Ascending aorta (tissue), 2 donors: Measurements from ENCODE around the gene ZMYM5. TPM values are rescaled to one million over a fixed set of nuclear protein-coding genes. Genes with fewer than 3 reads are reported as not detected.
"Not testable (repeated sequence)": the region's sequence is repeated elsewhere in the genome, so short reads cannot be mapped to it uniquely, and the experiment has no call there.

Experiments used
- DNase-seq, 2 donors: peaks; one replicate each; pipeline ENCODE4 v3.0.0-alpha.2; 2019; ENCODE audit warnings: low spot score in 2 of 2
- H3K27ac ChIP-seq, 2 donors: fragments of 200-600 bp; sonication (generic); one replicate each; pipeline ENCODE4 v1.5.1; 2016 to 2017; ENCODE audit warnings: mild to moderate bottlenecking in 1 of 2
- H3K27me3 ChIP-seq: fragments of 200-600 bp; sonication (generic); one replicate; pipeline ENCODE4 v1.5.1; 2017
- H3K36me3 ChIP-seq, 2 donors: fragments of 200-600 bp; sonication (generic); one replicate each; pipeline ENCODE4 v1.5.1; 2016
- H3K4me1 ChIP-seq, 2 donors: fragments of 200-600 bp; sonication (generic); one replicate each; pipeline ENCODE4 v1.5.1; 2016 to 2017; ENCODE audit warnings: mild to moderate bottlenecking in 1 of 2
- H3K4me3 ChIP-seq, 2 donors: fragments of 200-600 bp; sonication (generic); one replicate each; pipeline ENCODE4 v1.5.1; 2016 to 2017; ENCODE audit warnings: mild to moderate bottlenecking in 1 of 2
- H3K9me3 ChIP-seq, 2 donors: fragments of 200-600 bp; sonication (generic); one replicate each; pipeline ENCODE4 v1.5.1; 2016
- intact Hi-C: fragments of 100-400 bp; cut with DNase I; formaldehyde crosslinking; loops from one replicate; pipeline ENCODE4 v1.15.1; 2023
- total RNA-seq: library from RNA; depleted of rRNA; stranded (reverse); fragments of >200 nt; gene quantifications from one replicate; pipeline ENCODE4 v1.1.0, GENCODE V29; 2016
- TF ChIP-seq, protein P1 (sequence below), 3 experiments: fragments of 200-600 bp in 2 of 3; fragments of 450-650 bp in 1 of 3; sonication (generic) in 2 of 3; IDR thresholded peaks; one replicate each; pipeline ENCODE4 v1.5.1; 2016 to 2019; ENCODE audit warnings: antibody characterized with exemption in 3 of 3, mild to moderate bottlenecking in 1 of 3, moderate library complexity in 1 of 3

Gene ZMYM5
- total RNA-seq, result 14.2 TPM

GRCh38 chr13:19863323-19864023 is at the start of gene ZMYM5:
ZMYM5 (minus strand) TSS chr13:19863649; CDS start chr13:19852180, 11,469 bp downstream.
- no peaks in the 10 kb centered on the region for H3K36me3 ChIP-seq
- peak within 1 kb of the TSS; percentile 78 to 79 for H3K4me3 ChIP-seq
- intact Hi-C loops, result loop anchor here (1.0 to 10.0 kb wide), 7 partner anchors 17 to 841 kb away; partner anchors contain the start of genes IFT88, IL17D, MPHOSPH8 and PSPC1
- DNase-seq, result peak; percentile 96 to 99
- peaks cover 4 to 26% of the 10 kb centered on the region in 2 donors for H3K4me1 ChIP-seq
- no peaks in the 10 kb centered on the region for H3K27me3 ChIP-seq
- H3K27ac ChIP-seq, result peak within 1 kb of the TSS; percentile 97 to 99
- H3K9me3 ChIP-seq, result no peaks in the 10 kb centered on the region
- TF ChIP-seq, protein P1, sequence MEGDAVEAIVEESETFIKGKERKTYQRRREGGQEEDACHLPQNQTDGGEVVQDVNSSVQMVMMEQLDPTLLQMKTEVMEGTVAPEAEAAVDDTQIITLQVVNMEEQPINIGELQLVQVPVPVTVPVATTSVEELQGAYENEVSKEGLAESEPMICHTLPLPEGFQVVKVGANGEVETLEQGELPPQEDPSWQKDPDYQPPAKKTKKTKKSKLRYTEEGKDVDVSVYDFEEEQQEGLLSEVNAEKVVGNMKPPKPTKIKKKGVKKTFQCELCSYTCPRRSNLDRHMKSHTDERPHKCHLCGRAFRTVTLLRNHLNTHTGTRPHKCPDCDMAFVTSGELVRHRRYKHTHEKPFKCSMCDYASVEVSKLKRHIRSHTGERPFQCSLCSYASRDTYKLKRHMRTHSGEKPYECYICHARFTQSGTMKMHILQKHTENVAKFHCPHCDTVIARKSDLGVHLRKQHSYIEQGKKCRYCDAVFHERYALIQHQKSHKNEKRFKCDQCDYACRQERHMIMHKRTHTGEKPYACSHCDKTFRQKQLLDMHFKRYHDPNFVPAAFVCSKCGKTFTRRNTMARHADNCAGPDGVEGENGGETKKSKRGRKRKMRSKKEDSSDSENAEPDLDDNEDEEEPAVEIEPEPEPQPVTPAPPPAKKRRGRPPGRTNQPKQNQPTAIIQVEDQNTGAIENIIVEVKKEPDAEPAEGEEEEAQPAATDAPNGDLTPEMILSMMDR (IDR thresholded peaks at IDR 0.05), result peak in 1 of 3 experiments; percentile 5

GRCh38 chr13:19910336-19911072 is 47.1 kb upstream of the ZMYM5 start:
- TF ChIP-seq, protein P1 (IDR thresholded peaks at IDR 0.05), result no peak
- H3K36me3 ChIP-seq, result no peaks in the 10 kb centered on the region
- no peaks in the 10 kb centered on the region for H3K9me3 ChIP-seq
- no peaks in the 10 kb centered on the region for H3K27me3 ChIP-seq
- no peak for DNase-seq
- intact Hi-C loops, result no loop called here
- H3K4me3 ChIP-seq, result no peak overlapping the region
- no peaks in the 10 kb centered on the region for H3K4me1 ChIP-seq
- H3K27ac ChIP-seq, result no peak overlapping the region

GRCh38 chr13:19908350-19908986 is 45.0 kb upstream of the ZMYM5 start:
- no peaks in the 10 kb centered on the region for H3K4me1 ChIP-seq
- H3K27ac ChIP-seq, result no peak overlapping the region
- H3K27me3 ChIP-seq, result no peaks in the 10 kb centered on the region
- intact Hi-C loops, result no loop called here
- no peak for DNase-seq
- TF ChIP-seq, protein P1 (IDR thresholded peaks at IDR 0.05), result no peak
- no peaks in the 10 kb centered on the region for H3K36me3 ChIP-seq
- no peak overlapping the region for H3K4me3 ChIP-seq
- no peaks in the 10 kb centered on the region for H3K9me3 ChIP-seq

DNA sequence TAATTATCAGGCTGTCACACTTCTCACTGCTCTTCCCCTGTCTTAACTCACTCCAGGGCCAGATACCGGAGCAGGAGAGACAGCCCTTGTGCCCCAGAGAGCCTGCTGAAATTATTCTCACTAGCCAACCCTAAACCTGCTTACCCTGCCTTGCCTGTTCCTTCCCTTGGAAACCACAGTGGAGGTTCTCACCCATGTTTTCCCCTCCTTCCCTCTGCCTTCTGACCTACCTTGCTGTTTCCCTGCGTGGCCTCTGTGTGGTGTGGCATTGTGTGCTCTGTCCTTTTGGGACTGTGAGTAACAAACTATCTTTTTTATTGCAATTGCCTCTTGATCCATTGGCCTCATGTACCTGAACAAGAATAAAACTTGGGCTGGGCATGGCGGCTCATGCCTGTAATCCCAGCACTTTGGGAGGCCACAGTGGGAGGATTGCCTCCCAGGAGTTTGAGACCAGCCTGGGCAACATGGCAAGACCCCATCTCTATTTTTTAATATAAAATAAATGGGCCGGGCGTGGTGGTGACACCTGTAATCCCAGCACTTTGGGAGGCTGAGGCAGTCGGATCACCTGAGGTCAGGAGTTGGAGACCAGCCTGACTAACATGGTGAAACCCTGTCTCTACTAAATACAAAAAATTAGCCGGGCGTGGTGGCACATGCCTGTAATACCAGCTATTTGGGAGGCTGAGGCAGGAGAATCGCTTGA is 42.2 kb upstream of the ZMYM5 start:
- DNase-seq, H3K36me3 ChIP-seq, intact Hi-C loops, H3K9me3 ChIP-seq, H3K27ac ChIP-seq, H3K4me3 ChIP-seq, H3K4me1 ChIP-seq, H3K27me3 ChIP-seq: not testable (repeated sequence)

DNA sequence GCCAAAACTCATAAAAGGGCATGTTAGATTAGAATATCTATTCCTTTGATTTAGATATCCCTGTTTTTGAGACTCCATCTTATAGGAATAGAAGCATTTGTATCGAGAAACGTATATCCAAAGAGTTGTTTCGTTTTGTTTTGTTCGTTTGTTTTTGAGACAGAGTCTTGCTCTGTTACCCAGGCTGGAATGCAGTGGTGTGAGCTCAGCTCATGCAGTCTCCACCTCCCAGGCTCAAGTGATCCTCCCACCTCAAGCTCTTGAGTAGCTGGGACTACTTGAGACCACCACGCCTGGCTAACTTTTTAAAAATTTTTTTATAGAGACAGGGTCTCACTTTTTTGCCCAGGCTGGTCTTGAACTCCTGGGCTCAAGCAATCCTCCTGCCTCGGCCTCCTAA is 26.6 kb upstream of the ZMYM5 start:
- no peak for DNase-seq
- Histone ChIP-seq H3K36me3 (no peaks in the 10 kb centered on the region), H3K27ac (no peak overlapping the region), H3K4me1 (no peaks in the 10 kb centered on the region), H3K9me3 (no peaks in the 10 kb centered on the region), H3K4me3 (no peak overlapping the region), H3K27me3 (no peaks in the 10 kb centered on the region)
- intact Hi-C loops, result no loop called here
- TF ChIP-seq, protein P1 (IDR thresholded peaks at IDR 0.05), result no peak
